Measurements from ENCODE around the gene APIP. TPM values are rescaled to one million over a fixed set of nuclear protein-coding genes. Genes with fewer than 3 reads are reported as not detected.
A peak's percentile ranks its signal among the peaks of the same experiment; 100 is the strongest.

APIP gene
- total RNA-seq, 1 donor from 2014 or later = 13.0 TPM

GRCh38 chr11:34909415-34909814, 6.8 kb downstream of the APIP start:
- DNase-seq (ENCODE audit: low spot score) = no peak
- no peak for TF ChIP-seq CTCF (IDR thresholded peaks at IDR 0.05; ENCODE audit: unreplicated experiment)
- Mint-ChIP-seq H3K27me3 (ENCODE audit: unreplicated experiment) (no peaks in the 10 kb centered on the region), H3K4me3 (ENCODE audit: unreplicated experiment) (no peak overlapping the region), H3K4me1 (ENCODE audit: unreplicated experiment) (peaks cover 5% of the 10 kb centered on the region), H3K27ac (ENCODE audit: unreplicated experiment) (no peak overlapping the region), H3K36me3 (ENCODE audit: low read depth, unreplicated experiment) (peaks cover 13% of the 10 kb centered on the region), H3K9me3 (ENCODE audit: unreplicated experiment) (no peaks in the 10 kb centered on the region)

- H3K4me1 Mint-ChIP-seq (ENCODE audit: unreplicated experiment) = peaks cover 6% of the 10 kb centered on the region
- H3K27me3 Mint-ChIP-seq (ENCODE audit: unreplicated experiment) = no peaks in the 10 kb centered on the region
- H3K4me3 Mint-ChIP-seq (ENCODE audit: unreplicated experiment) = no peak overlapping the region
- TF ChIP-seq CTCF (IDR thresholded peaks at IDR 0.05; ENCODE audit: unreplicated experiment) = no peak
- H3K9me3 Mint-ChIP-seq (ENCODE audit: unreplicated experiment) = no peaks in the 10 kb centered on the region
- peaks cover 4% of the 10 kb centered on the region for H3K36me3 Mint-ChIP-seq (ENCODE audit: low read depth, unreplicated experiment)
- H3K27ac Mint-ChIP-seq (ENCODE audit: unreplicated experiment) = no peak overlapping the region
- DNase-seq (ENCODE audit: low spot score) = no peak
These were observed 8.1 kb downstream of the APIP start for GRCh38 chr11:34907934-34908593.

GRCh38 chr11:34905666-34906065, 10.5 kb downstream of the APIP start:
- no peaks in the 10 kb centered on the region for H3K27me3 Mint-ChIP-seq (ENCODE audit: unreplicated experiment)
- H3K36me3 Mint-ChIP-seq (ENCODE audit: low read depth, unreplicated experiment) = peaks cover 2% of the 10 kb centered on the region
- no peak overlapping the region for H3K27ac Mint-ChIP-seq (ENCODE audit: unreplicated experiment)
- no peaks in the 10 kb centered on the region for H3K9me3 Mint-ChIP-seq (ENCODE audit: unreplicated experiment)
- H3K4me1 Mint-ChIP-seq (ENCODE audit: unreplicated experiment) = peaks cover 6% of the 10 kb centered on the region
- no peak overlapping the region for H3K4me3 Mint-ChIP-seq (ENCODE audit: unreplicated experiment)
- DNase-seq (ENCODE audit: low spot score) = no peak
- TF ChIP-seq CTCF (IDR thresholded peaks at IDR 0.05; ENCODE audit: unreplicated experiment) = no peak

- TF ChIP-seq CTCF (IDR thresholded peaks at IDR 0.05; ENCODE audit: unreplicated experiment) = no peak
- no peak for DNase-seq (ENCODE audit: low spot score)
- Mint-ChIP-seq H3K27ac (ENCODE audit: unreplicated experiment) (no peak overlapping the region), H3K9me3 (ENCODE audit: unreplicated experiment) (peaks cover 9% of the 10 kb centered on the region), H3K4me1 (ENCODE audit: unreplicated experiment) (peaks cover 6% of the 10 kb centered on the region), H3K4me3 (ENCODE audit: unreplicated experiment) (no peak overlapping the region), H3K36me3 (ENCODE audit: low read depth, unreplicated experiment) (peaks cover 14% of the 10 kb centered on the region), H3K27me3 (ENCODE audit: unreplicated experiment) (no peaks in the 10 kb centered on the region)
These were observed 11.7 kb downstream of the APIP start for GRCh38 chr11:34904421-34904955.

GRCh38 chr11:34899633-34900016, 16.6 kb downstream of the APIP start:
- H3K9me3 Mint-ChIP-seq (ENCODE audit: unreplicated experiment) = peaks cover 15% of the 10 kb centered on the region
- H3K4me3 Mint-ChIP-seq (ENCODE audit: unreplicated experiment) = no peak overlapping the region
- H3K27ac Mint-ChIP-seq (ENCODE audit: unreplicated experiment) = no peak overlapping the region
- no peaks in the 10 kb centered on the region for H3K27me3 Mint-ChIP-seq (ENCODE audit: unreplicated experiment)
- H3K36me3 Mint-ChIP-seq (ENCODE audit: low read depth, unreplicated experiment) = peaks cover 27% of the 10 kb centered on the region
- TF ChIP-seq CTCF (IDR thresholded peaks at IDR 0.05; ENCODE audit: unreplicated experiment) = no peak
- H3K4me1 Mint-ChIP-seq (ENCODE audit: unreplicated experiment) = peaks cover 3% of the 10 kb centered on the region
- peak; percentile 6 for DNase-seq (ENCODE audit: low spot score)

Data from endothelial cell (in vitro differentiated cells).